Prostate gland (tissue), 2 donors: ENCODE results near the gene COL4A1. TPM values are rescaled to one million over a fixed set of nuclear protein-coding genes. Genes with fewer than 3 reads are reported as not detected.
A peak's percentile ranks its signal among the peaks of the same experiment; 100 is the strongest.

Experiments
- DNase-seq: peaks from one replicate; pipeline ENCODE4 v3.0.0-alpha.2; 2019; ENCODE audit warnings: low spot score
- H3K27ac ChIP-seq, 2 donors: fragments of 200-600 bp; sonication (generic); 2 replicates each; pipeline ENCODE4 v1.5.1; 2017 to 2019
- H3K27me3 ChIP-seq: fragments of 200-600 bp; sonication (generic); replicated peaks from 2 replicates; pipeline ENCODE4 v1.5.1; 2019; ENCODE audit not compliant: insufficient read depth
- H3K36me3 ChIP-seq, 2 donors: fragments of 200-600 bp; sonication (generic); 1 replicate in 1 of 2; 2 replicates in 1 of 2; pipeline versions ENCODE4 v1.5.1 to v1.8.1; 2017 to 2019
- H3K4me1 ChIP-seq: fragments of 200-600 bp; sonication (generic); replicated peaks from 2 replicates; pipeline ENCODE4 v1.5.1; 2019
- H3K4me3 ChIP-seq, 2 donors: fragments of 200-600 bp; sonication (generic); 2 replicates each; pipeline ENCODE4 v1.5.1; 2017 to 2019
- H3K9me3 ChIP-seq: fragments of 200-600 bp; sonication (generic); 2 replicates; pipeline ENCODE4 v1.5.1; 2017
- CTCF ChIP-seq, 4 experiments: fragments of 200-600 bp in 2 of 4; fragments of 450-650 bp in 2 of 4; sonication (generic) in 2 of 4; IDR thresholded peaks; 1 replicate in 3 of 4; 2 replicates in 1 of 4; pipeline ENCODE4 v1.5.1; 2016 to 2019; ENCODE audit warnings: antibody characterized with exemption in 4 of 4, mild to moderate bottlenecking in 2 of 4, moderate library complexity in 2 of 4
- POLR2A ChIP-seq: fragments of 450-650 bp; IDR thresholded peaks from one replicate; pipeline ENCODE4 v1.6.1; 2016; ENCODE audit warnings: antibody characterized with exemption, mild to moderate bottlenecking
- POLR2AphosphoS5 ChIP-seq: sonication (generic); formaldehyde crosslinking; IDR thresholded peaks from one replicate; pipeline ENCODE4 v1.6.1; 2017; ENCODE audit warnings: antibody characterized with exemption
- WGBS: methylation state at CpG from one replicate; pipeline ENCODE4 v1.1.5; 2018; 5-methylcytosine and 5-hydroxymethylcytosine counted together
- intact Hi-C: fragments of 100-400 bp; cut with DNase I; formaldehyde crosslinking; loops from one replicate; pipeline ENCODE4 v1.14.2; 2022
- total RNA-seq, 2 donors: library from RNA; depleted of rRNA; stranded (reverse); fragments of >200 nt; gene quantifications; one replicate each; pipeline ENCODE4 v1.1.0, GENCODE V29; 2016

Gene COL4A1
- total RNA-seq, 2 donors from 2014 or later: 37.3 to 132 TPM

DNA sequence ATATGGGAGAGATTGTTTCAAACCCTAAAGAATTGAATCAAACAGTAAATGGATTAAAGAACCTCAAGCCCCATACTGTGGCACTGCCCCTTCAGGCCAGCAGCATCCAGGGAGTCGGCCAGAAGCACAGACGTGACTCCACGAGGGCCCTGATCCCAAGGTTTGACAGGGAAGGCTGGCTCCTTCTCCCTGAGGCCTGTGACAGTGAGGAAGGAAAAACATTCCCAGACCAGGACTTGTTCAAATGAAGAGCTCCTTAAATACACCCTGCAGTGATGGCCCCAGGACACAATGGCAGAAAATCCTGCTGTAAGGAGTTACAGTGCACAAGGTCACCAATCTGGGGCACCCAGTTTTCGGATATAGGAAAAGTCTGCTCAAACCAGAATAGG is 91.0 kb downstream of the COL4A1 start:
- no peaks in the 10 kb centered on the region for H3K4me1 ChIP-seq
- H3K36me3 ChIP-seq: no peaks in the 10 kb centered on the region
- no peak for DNase-seq
- no peaks in the 10 kb centered on the region for H3K9me3 ChIP-seq
- no peaks in the 10 kb centered on the region for H3K27me3 ChIP-seq
- H3K4me3 ChIP-seq: no peak overlapping the region
- TF ChIP-seq POLR2AphosphoS5 (no peak), POLR2A (no peak), CTCF (IDR thresholded peaks at IDR 0.05) (no peak)
- WGBS: 72% methylated on average over 4 of the region's 4 CpGs
- intact Hi-C loops: no loop called here
- peak overlapping the region; percentile 33 to 39 for H3K27ac ChIP-seq

DNA sequence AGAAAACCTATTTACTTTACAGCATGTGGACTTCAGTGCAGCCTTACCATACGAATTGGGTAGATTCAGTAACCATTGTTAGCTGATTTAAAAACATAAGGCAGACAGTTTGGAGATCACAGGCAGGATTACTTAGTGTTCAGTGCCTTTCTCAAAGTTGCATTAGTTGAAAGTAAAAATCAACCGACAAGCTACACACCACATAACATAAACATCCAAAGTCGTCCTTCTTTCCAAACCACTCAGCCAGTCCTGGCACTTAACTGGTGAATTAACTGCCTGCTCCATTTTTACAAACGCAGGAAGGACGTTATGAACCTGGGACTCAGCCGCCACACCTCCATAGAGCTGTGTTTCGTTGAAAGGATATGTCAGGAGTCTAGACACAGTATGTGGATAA is 91.4 kb downstream of the COL4A1 start:
- no peaks in the 10 kb centered on the region for H3K36me3 ChIP-seq
- no peak overlapping the region for H3K4me3 ChIP-seq
- intact Hi-C loops: no loop called here
- TF ChIP-seq CTCF (IDR thresholded peaks at IDR 0.05): no peak
- no peak for TF ChIP-seq POLR2A
- no peak for TF ChIP-seq POLR2AphosphoS5
- 56% methylated on average over 7 of the region's 7 CpGs for WGBS
- DNase-seq: no peak
- H3K27ac ChIP-seq: peak overlapping the region; percentile 33 to 39
- H3K9me3 ChIP-seq: no peaks in the 10 kb centered on the region
- H3K4me1 ChIP-seq: no peaks in the 10 kb centered on the region
- no peaks in the 10 kb centered on the region for H3K27me3 ChIP-seq

GRCh38 chr13:110214637-110215036 is 92.3 kb downstream of the COL4A1 start:
- intact Hi-C loops: no loop called here
- WGBS: 91% methylated on average over 5 of the region's 5 CpGs
- no peak for DNase-seq
- Histone ChIP-seq H3K4me1 (no peaks in the 10 kb centered on the region), H3K27me3 (no peaks in the 10 kb centered on the region), H3K36me3 (no peaks in the 10 kb centered on the region), H3K27ac (no peak overlapping the region), H3K4me3 (no peak overlapping the region), H3K9me3 (no peaks in the 10 kb centered on the region)
- TF ChIP-seq POLR2AphosphoS5 (no peak), POLR2A (no peak), CTCF (IDR thresholded peaks at IDR 0.05) (no peak)

GRCh38 chr13:110213461-110214074 is 93.4 kb downstream of the COL4A1 start:
- intact Hi-C loops: no loop called here
- DNase-seq: no peak
- Histone ChIP-seq H3K36me3 (no peaks in the 10 kb centered on the region), H3K27ac (no peak overlapping the region), H3K27me3 (no peaks in the 10 kb centered on the region), H3K4me1 (no peaks in the 10 kb centered on the region), H3K4me3 (no peak overlapping the region), H3K9me3 (no peaks in the 10 kb centered on the region)
- no peak for TF ChIP-seq POLR2AphosphoS5
- no peak for TF ChIP-seq CTCF (IDR thresholded peaks at IDR 0.05)
- TF ChIP-seq POLR2A: no peak
- WGBS: 86% methylated on average over 13 of the region's 13 CpGs

- H3K36me3 ChIP-seq: no peaks in the 10 kb centered on the region
- intact Hi-C loops: no loop called here
- TF ChIP-seq POLR2A (no peak), CTCF (IDR thresholded peaks at IDR 0.05) (no peak), POLR2AphosphoS5 (no peak)
These were observed 94.4 kb downstream of the COL4A1 start for GRCh38 chr13:110212529-110212928.

More at GRCh38 chr13:110212529-110212928, 94.4 kb downstream of the COL4A1 start:
- Histone ChIP-seq H3K4me3 (no peak overlapping the region), H3K27ac (no peak overlapping the region), H3K4me1 (no peaks in the 10 kb centered on the region), H3K9me3 (no peaks in the 10 kb centered on the region), H3K27me3 (no peaks in the 10 kb centered on the region)
- DNase-seq: no peak
- 90% methylated on average over 9 of the region's 9 CpGs for WGBS
